GM12878 (cell line): Measurements from ENCODE around the gene SIRT7. TPM values are rescaled to one million over a fixed set of nuclear protein-coding genes. Genes with fewer than 3 reads are reported as not detected.
A peak's percentile ranks its signal among the peaks of the same experiment; 100 is the strongest.

Experiments used
- ATAC-seq: fragments of 200-7000 bp; cut with Tn5 transposase; 3 replicates; pipeline ENCODE4 v1.9.1; 2020; ENCODE audit warnings: mild to moderate bottlenecking, moderate library complexity
- BruUV-seq: library from RNA; stranded (reverse); fragments of 400-500 nt; replicated peaks from 2 replicates; lab custom pipeline; 2021; lab: Mats Ljungman, UMichigan
- CTCF ChIA-PET: fragments of 300-600 bp; sonication (Branson Sonifier 250); formaldehyde crosslinking; extraction: SDS; loops from one replicate; lab custom pipeline; 2021; ENCODE audit warnings: inconsistent platforms; lab: Yijun Ruan, JAX
- POLR2A ChIA-PET: fragments of 350-600 bp; formaldehyde crosslinking; extraction: SDS; loops from one replicate; lab custom pipeline; 2021; ENCODE audit warnings: inconsistent platforms; lab: Charles Lee
- RAD21 ChIA-PET: fragments of 300-600 bp; sonication (Branson Sonifier 250); formaldehyde crosslinking; loops from one replicate; lab custom pipeline; 2023; ENCODE audit warnings: antibody characterized with exemption; ENCODE audit not compliant: unreplicated experiment; lab: Charles Lee
- SMC1A ChIA-PET: fragments of 300-600 bp; sonication (Branson Sonifier 250); formaldehyde crosslinking; loops from one replicate; lab custom pipeline; 2023; ENCODE audit not compliant: unreplicated experiment, uncharacterized antibody; lab: Charles Lee
- DNase-seq: peaks from one replicate; pipeline ENCODE4 v3.0.0-alpha.2; 2011; ENCODE audit warnings: low read depth, low spot score
- FAIRE-seq: peaks from 3 replicates; lab custom pipeline; 2011; peaks lifted over from hg19 to GRCh38; lab: Jason Lieb, UNC
- H2AFZ ChIP-seq: 2 replicates; pipeline ENCODE4 v1.6.0; 2011; ENCODE audit warnings: low read depth, low read length, control low read depth; ENCODE audit not compliant: control insufficient read depth
- H3K27ac ChIP-seq: 2 replicates; pipeline ENCODE4 v1.5.1; 2011; ENCODE audit warnings: control low read depth; ENCODE audit not compliant: control insufficient read depth, insufficient read depth
- H3K27me3 ChIP-seq, 2 experiments: replicated peaks in 1 of 2; 2 replicates each; pipeline versions ENCODE4 v1.6.0 to v1.6.1; 2011; ENCODE audit warnings: low read length in 1 of 2; ENCODE audit not compliant: control insufficient read depth in 2 of 2, insufficient read depth in 2 of 2
- H3K36me3 ChIP-seq, 2 experiments: 2 replicates each; pipeline ENCODE4 v1.5.1; 2011; ENCODE audit warnings: low read length in 1 of 2; ENCODE audit not compliant: control insufficient read depth in 2 of 2, insufficient read depth in 2 of 2
- H3K4me1 ChIP-seq: 2 replicates; pipeline ENCODE4 v1.6.1; 2011; ENCODE audit warnings: mild to moderate bottlenecking, low read length, moderate library complexity, mixed read lengths; ENCODE audit not compliant: control insufficient read depth, insufficient read depth
- H3K4me2 ChIP-seq: 2 replicates; pipeline ENCODE4 v1.6.0; 2011; ENCODE audit warnings: control low read depth; ENCODE audit not compliant: control insufficient read depth, insufficient read depth
- H3K4me3 ChIP-seq: fragments of 200-600 bp; sonication (generic); 2 replicates; pipeline ENCODE4 v1.5.1; 2016
- H3K79me2 ChIP-seq: 2 replicates; pipeline ENCODE4 v1.6.0; 2011; ENCODE audit warnings: low read length; ENCODE audit not compliant: control insufficient read depth, insufficient read depth
- H3K9ac ChIP-seq: 2 replicates; pipeline ENCODE4 v1.8.0; 2011; ENCODE audit warnings: low read length, control low read depth, mixed read lengths; ENCODE audit not compliant: control insufficient read depth, insufficient read depth
- H3K9me3 ChIP-seq: replicated peaks from 3 replicates; pipeline ENCODE4 v1.5.1; 2011; ENCODE audit warnings: mild to moderate bottlenecking, low read length; ENCODE audit not compliant: control insufficient read depth, insufficient read depth
- H4K20me1 ChIP-seq: 2 replicates; pipeline ENCODE4 v1.6.0; 2011; ENCODE audit not compliant: control insufficient read depth, insufficient read depth
- DPF2 ChIP-seq: fragments of 450-650 bp; IDR thresholded peaks from 2 replicates; pipeline ENCODE4 v1.6.1; 2017; ENCODE audit warnings: mild to moderate bottlenecking
- IKZF1 ChIP-seq: fragments of 450-650 bp; conservative IDR thresholded peaks from 2 replicates; pipeline ENCODE4 v1.6.1; 2017; ENCODE audit warnings: antibody characterized with exemption, mild to moderate bottlenecking
- IKZF2 ChIP-seq, 2 experiments: fragments of 450-650 bp; IDR thresholded peaks; 2 replicates each; pipeline ENCODE4 v1.6.1; 2017; ENCODE audit warnings: mild to moderate bottlenecking in 2 of 2, moderate library complexity in 2 of 2
- MEF2B ChIP-seq: fragments of 450-650 bp; IDR thresholded peaks from 2 replicates; pipeline ENCODE4 v1.6.1; 2018; ENCODE audit warnings: mild to moderate bottlenecking, moderate library complexity; ENCODE audit not compliant: partially characterized antibody, poor library complexity, severe bottlenecking
- MTA3 ChIP-seq: IDR thresholded peaks from 2 replicates; pipeline ENCODE4 v1.6.1; 2012; ENCODE audit warnings: low read length, inconsistent platforms, borderline replicate concordance
- NFYA ChIP-seq: IDR thresholded peaks from 2 replicates; pipeline ENCODE4 v1.6.1; 2011; ENCODE audit warnings: low read depth, mild to moderate bottlenecking, low read length, improper control_type of control experiment, borderline replicate concordance
- PKNOX1 ChIP-seq: fragments of 450-650 bp; IDR thresholded peaks from 2 replicates; pipeline ENCODE4 v1.6.1; 2016; ENCODE audit warnings: mild to moderate bottlenecking
- RELA ChIP-seq: fragments of 450-650 bp; IDR thresholded peaks from 2 replicates; pipeline ENCODE4 v1.8.0; 2014; ENCODE audit warnings: borderline replicate concordance; ENCODE audit not compliant: partially characterized antibody
- RELB ChIP-seq: fragments of 450-650 bp; IDR thresholded peaks from 2 replicates; pipeline ENCODE4 v1.6.1; 2017; ENCODE audit warnings: low read depth, mild to moderate bottlenecking, moderate library complexity
- REST ChIP-seq: IDR thresholded peaks from 2 replicates; pipeline ENCODE4 v1.6.1; 2012; ENCODE audit warnings: mild to moderate bottlenecking, low read depth, low read length
- RFX5 ChIP-seq: IDR thresholded peaks from 2 replicates; pipeline ENCODE4 v1.6.1; 2011; ENCODE audit warnings: low read depth, low read length, improper control_type of control experiment
- SMAD5 ChIP-seq: IDR thresholded peaks from 2 replicates; pipeline ENCODE4 v1.6.1; 2016; ENCODE audit warnings: antibody characterized with exemption, low read depth
- WGBS: methylation state at CpG from one replicate; pipeline ENCODE4 v1.1.6; 2016; ENCODE audit warnings: low lambda C conversion rate; ENCODE audit not compliant: insufficient replicate concordance, insufficient coverage; ENCODE audit errors: missing lambda C conversion rate; 5-methylcytosine and 5-hydroxymethylcytosine counted together
- in situ Hi-C: fragments of 300-500 bp; cut with MboI; formaldehyde crosslinking; loops from 9 replicates; pipeline ENCODE4 v1.14.3; 2018; ENCODE audit warnings: mixed read lengths
- intact Hi-C: fragments of 100-400 bp; cut with micrococcal nuclease; formaldehyde crosslinking; loops from one replicate; pipeline ENCODE4 v1.14.2; 2022; ENCODE audit not compliant: unreplicated experiment
- polyA plus RNA-seq, 11 experiments: library from polyadenylated mRNA; depleted of rRNA in 4 of 11; unstranded in 6 of 11; stranded (reverse) in 5 of 11; fragments of >200 nt; fragmentation: Nextera tagmentation in 4 of 11; fragmentation: Illumina TruSeq in 1 of 11; extraction: Ambion mirVana in 4 of 11; extraction: Trizol in 1 of 11; gene quantifications; 1 replicate in 1 of 11; 2 replicates in 10 of 11; pipeline versions ENCODE4 v1.2.1 to v1.2.3, GENCODE V29; 2011 to 2016; ENCODE audit warnings: inconsistent platforms in 2 of 11, missing spikeins in 2 of 11, low read depth in 1 of 11
- total RNA-seq, 4 experiments: library from RNA; depleted of rRNA in 3 of 4; stranded (reverse); fragments of >200 nt in 3 of 4; fragmentation: Illumina TruSeq in 1 of 4; extraction: Trizol in 1 of 4; gene quantifications; 2 replicates each; pipeline versions ENCODE4 v1.2.1 to v1.2.3, GENCODE V29; 2013 to 2021

Gene SIRT7
- total and polyA plus RNA-seq, 10 of the 15 experiments (the other 5 are each of a cell fraction or from before 2014, with no cell fraction given): 1.2 to 56.2 (median 22.7) TPM

DNA sequence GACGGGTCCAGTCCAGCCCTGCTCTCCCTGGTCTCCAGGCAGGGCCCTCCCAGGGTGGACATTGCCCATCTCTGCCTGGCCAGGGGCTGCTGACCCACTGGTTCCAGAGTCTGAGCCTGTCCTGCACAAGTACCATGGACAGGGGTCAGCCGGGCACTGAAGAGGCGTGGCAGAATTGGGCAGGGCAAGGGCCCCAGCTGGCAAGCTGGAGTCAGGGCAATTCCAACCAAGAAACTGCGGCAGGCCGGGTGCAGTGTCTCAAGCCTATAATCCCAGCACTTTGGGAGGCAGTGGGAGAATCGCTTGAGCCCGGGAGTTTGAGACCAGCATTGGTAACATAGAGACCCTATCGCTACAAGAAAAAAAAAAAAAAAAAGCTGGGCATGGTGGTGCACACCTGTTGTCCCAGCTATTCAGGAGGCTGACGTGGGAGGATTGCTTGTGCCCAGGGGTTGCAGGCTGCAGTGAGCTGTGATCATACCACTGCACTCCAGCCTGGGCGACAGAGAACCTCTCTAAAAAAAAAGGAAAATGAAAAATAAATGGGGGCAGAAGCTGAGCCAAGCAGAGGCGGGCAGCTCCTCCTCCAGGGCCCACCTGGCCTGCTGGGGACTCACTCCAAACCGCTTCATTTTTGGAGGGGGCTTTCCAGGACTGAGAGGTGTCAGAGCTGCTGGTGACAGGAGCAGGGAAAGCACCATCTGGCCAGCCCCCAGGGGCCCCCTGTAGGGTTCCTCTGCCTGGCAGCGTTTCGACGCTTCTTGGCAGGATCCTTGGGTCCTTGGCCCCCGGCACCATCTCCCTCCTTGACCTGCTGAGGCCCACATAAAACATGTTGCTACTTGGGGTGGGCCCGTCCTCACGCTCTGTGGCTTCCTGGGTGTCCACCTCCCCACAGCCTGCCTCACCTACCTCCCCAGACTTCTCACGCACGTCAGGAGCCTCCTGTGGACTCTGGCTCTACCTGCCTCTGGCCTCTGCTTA is 12.5 kb upstream of the SIRT7 start:
- Histone ChIP-seq H3K4me2 (no peak overlapping the region; the same call in 1 of the 2 replicates), H4K20me1 (no peaks in the 10 kb centered on the region), H3K27ac (0 out of 2 replicates have a peak overlapping the region, but pooled peaks have one; percentile 24), H3K9me3 (no peaks in the 10 kb centered on the region), H3K36me3 (peaks cover 0 to 2% of the 10 kb centered on the region in 2 experiments; a peak in 1 of 4 replicates)
- WGBS: 39% methylated on average over 20 of the region's 20 CpGs
- CTCF ChIA-PET: interaction anchor here (1.9 kb wide), 1 partner anchor 61 kb away, joined by 6 read pairs; no protein-coding TSS in a partner anchor
- SMC1A ChIA-PET: interaction anchor here (0.7 kb wide), 1 partner anchor 420 kb away, joined by 3 read pairs; no protein-coding TSS in a partner anchor
- no peak for DNase-seq
- TF ChIP-seq IKZF2 (IDR thresholded peaks at IDR 0.05) (no peak), RELB (peak; percentile 40; the same call in 1 of the 2 replicates), MTA3 (no peak), NFYA (no peak), IKZF1 (peak; percentile 22; the same call in 1 of the 2 replicates), REST (peak; percentile 73; the same call in 1 of the 2 replicates), RFX5 (no peak), RELA (peak; percentile 42), MEF2B (peak; percentile 42), DPF2 (peak; percentile 31; the same call in 1 of the 2 replicates), PKNOX1 (peak; percentile 49), SMAD5 (no peak)
- TF ChIP-seq, all 136 proteins: peak for 7
- FAIRE-seq (no peak), ATAC-seq (peak; percentile 45)
- Histone ChIP-seq H3K4me3 (no peak overlapping the region), H3K4me1 (peaks cover 17% of the 10 kb centered on the region), H3K79me2 (peaks cover 15% of the 10 kb centered on the region), H3K27me3 (no peaks in the 10 kb centered on the region), H3K9ac (no peak overlapping the region), H2AFZ (no peak overlapping the region)
- in situ Hi-C loops (no loop called here), intact Hi-C loops (no loop called here)
- ChIA-PET RAD21 (interaction anchor here (0.9 to 1.6 kb wide), 2 partner anchors 30 to 36 kb away, joined by 4 to 7 read pairs; partner anchors contain the start of gene NOTUM), POLR2A (interaction anchor here (0.6 to 1.0 kb wide), 7 partner anchors 8 to 294 kb away, joined by 3 to 5 read pairs (median 4); no protein-coding TSS in a partner anchor)
- BruUV-seq: no TSS peak
